ENCODE results near the gene KCNJ15. TPM values are rescaled to one million over a fixed set of nuclear protein-coding genes. Genes with fewer than 3 reads are reported as not detected.

Gene KCNJ15
- total and polyA plus RNA-seq, 2 of the 8 experiments (the other 6 are each of a cell fraction or from before 2014, with no cell fraction given), result under 0.01 TPM; not detected in 1

- TF ChIP-seq, protein P1, sequence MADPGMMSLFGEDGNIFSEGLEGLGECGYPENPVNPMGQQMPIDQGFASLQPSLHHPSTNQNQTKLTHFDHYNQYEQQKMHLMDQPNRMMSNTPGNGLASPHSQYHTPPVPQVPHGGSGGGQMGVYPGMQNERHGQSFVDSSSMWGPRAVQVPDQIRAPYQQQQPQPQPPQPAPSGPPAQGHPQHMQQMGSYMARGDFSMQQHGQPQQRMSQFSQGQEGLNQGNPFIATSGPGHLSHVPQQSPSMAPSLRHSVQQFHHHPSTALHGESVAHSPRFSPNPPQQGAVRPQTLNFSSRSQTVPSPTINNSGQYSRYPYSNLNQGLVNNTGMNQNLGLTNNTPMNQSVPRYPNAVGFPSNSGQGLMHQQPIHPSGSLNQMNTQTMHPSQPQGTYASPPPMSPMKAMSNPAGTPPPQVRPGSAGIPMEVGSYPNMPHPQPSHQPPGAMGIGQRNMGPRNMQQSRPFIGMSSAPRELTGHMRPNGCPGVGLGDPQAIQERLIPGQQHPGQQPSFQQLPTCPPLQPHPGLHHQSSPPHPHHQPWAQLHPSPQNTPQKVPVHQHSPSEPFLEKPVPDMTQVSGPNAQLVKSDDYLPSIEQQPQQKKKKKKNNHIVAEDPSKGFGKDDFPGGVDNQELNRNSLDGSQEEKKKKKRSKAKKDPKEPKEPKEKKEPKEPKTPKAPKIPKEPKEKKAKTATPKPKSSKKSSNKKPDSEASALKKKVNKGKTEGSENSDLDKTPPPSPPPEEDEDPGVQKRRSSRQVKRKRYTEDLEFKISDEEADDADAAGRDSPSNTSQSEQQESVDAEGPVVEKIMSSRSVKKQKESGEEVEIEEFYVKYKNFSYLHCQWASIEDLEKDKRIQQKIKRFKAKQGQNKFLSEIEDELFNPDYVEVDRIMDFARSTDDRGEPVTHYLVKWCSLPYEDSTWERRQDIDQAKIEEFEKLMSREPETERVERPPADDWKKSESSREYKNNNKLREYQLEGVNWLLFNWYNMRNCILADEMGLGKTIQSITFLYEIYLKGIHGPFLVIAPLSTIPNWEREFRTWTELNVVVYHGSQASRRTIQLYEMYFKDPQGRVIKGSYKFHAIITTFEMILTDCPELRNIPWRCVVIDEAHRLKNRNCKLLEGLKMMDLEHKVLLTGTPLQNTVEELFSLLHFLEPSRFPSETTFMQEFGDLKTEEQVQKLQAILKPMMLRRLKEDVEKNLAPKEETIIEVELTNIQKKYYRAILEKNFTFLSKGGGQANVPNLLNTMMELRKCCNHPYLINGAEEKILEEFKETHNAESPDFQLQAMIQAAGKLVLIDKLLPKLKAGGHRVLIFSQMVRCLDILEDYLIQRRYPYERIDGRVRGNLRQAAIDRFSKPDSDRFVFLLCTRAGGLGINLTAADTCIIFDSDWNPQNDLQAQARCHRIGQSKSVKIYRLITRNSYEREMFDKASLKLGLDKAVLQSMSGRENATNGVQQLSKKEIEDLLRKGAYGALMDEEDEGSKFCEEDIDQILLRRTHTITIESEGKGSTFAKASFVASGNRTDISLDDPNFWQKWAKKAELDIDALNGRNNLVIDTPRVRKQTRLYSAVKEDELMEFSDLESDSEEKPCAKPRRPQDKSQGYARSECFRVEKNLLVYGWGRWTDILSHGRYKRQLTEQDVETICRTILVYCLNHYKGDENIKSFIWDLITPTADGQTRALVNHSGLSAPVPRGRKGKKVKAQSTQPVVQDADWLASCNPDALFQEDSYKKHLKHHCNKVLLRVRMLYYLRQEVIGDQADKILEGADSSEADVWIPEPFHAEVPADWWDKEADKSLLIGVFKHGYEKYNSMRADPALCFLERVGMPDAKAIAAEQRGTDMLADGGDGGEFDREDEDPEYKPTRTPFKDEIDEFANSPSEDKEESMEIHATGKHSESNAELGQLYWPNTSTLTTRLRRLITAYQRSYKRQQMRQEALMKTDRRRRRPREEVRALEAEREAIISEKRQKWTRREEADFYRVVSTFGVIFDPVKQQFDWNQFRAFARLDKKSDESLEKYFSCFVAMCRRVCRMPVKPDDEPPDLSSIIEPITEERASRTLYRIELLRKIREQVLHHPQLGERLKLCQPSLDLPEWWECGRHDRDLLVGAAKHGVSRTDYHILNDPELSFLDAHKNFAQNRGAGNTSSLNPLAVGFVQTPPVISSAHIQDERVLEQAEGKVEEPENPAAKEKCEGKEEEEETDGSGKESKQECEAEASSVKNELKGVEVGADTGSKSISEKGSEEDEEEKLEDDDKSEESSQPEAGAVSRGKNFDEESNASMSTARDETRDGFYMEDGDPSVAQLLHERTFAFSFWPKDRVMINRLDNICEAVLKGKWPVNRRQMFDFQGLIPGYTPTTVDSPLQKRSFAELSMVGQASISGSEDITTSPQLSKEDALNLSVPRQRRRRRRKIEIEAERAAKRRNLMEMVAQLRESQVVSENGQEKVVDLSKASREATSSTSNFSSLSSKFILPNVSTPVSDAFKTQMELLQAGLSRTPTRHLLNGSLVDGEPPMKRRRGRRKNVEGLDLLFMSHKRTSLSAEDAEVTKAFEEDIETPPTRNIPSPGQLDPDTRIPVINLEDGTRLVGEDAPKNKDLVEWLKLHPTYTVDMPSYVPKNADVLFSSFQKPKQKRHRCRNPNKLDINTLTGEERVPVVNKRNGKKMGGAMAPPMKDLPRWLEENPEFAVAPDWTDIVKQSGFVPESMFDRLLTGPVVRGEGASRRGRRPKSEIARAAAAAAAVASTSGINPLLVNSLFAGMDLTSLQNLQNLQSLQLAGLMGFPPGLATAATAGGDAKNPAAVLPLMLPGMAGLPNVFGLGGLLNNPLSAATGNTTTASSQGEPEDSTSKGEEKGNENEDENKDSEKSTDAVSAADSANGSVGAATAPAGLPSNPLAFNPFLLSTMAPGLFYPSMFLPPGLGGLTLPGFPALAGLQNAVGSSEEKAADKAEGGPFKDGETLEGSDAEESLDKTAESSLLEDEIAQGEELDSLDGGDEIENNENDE (IDR thresholded peaks at IDR 0.05; ENCODE audit: insufficient replicate concordance, low read length), result no peak
- TF ChIP-seq, protein P2, sequence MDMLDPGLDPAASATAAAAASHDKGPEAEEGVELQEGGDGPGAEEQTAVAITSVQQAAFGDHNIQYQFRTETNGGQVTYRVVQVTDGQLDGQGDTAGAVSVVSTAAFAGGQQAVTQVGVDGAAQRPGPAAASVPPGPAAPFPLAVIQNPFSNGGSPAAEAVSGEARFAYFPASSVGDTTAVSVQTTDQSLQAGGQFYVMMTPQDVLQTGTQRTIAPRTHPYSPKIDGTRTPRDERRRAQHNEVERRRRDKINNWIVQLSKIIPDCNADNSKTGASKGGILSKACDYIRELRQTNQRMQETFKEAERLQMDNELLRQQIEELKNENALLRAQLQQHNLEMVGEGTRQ (IDR thresholded peaks at IDR 0.05; ENCODE audit: low read length), result no peak
- TF ChIP-seq JUND (IDR thresholded peaks at IDR 0.05; ENCODE audit: low read length), result no peak
- TF ChIP-seq BCL11A (IDR thresholded peaks at IDR 0.05; ENCODE audit: low read depth in 2 of 2, low read length in 2 of 2), result no peak
- no peak for TF ChIP-seq RBBP5 (IDR thresholded peaks at IDR 0.05; ENCODE audit: borderline replicate concordance, low read depth, low read length)
- TF ChIP-seq HDAC6 (IDR thresholded peaks at IDR 0.05; ENCODE audit: low read depth, low read length), result no peak
- TF ChIP-seq, protein P3, sequence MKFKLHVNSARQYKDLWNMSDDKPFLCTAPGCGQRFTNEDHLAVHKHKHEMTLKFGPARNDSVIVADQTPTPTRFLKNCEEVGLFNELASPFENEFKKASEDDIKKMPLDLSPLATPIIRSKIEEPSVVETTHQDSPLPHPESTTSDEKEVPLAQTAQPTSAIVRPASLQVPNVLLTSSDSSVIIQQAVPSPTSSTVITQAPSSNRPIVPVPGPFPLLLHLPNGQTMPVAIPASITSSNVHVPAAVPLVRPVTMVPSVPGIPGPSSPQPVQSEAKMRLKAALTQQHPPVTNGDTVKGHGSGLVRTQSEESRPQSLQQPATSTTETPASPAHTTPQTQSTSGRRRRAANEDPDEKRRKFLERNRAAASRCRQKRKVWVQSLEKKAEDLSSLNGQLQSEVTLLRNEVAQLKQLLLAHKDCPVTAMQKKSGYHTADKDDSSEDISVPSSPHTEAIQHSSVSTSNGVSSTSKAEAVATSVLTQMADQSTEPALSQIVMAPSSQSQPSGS (IDR thresholded peaks at IDR 0.05; ENCODE audit: low read length), result no peak
These were observed 37.8 kb downstream of the KCNJ15 start (continued) for GRCh38 chr21:38294609-38295008.

Data from H1 (cell line).